Neural cell (in vitro differentiated cells): ENCODE measurements around the gene PLET1. TPM values are rescaled to one million over a fixed set of nuclear protein-coding genes. Genes with fewer than 3 reads are reported as not detected.

Experiments used
- H2AFZ ChIP-seq: fragments of 200-600, 300-800 bp; sonication (generic), shearing (Covaris generic); 2 replicates; pipeline ENCODE4 v1.6.0; 2014; ENCODE audit warnings: low read depth, mild to moderate bottlenecking, antibody characterized with exemption, low read length, moderate library complexity
- H3F3A ChIP-seq: fragments of 200-600 bp; shearing (Covaris generic); 2 replicates; pipeline ENCODE4 v1.6.1; 2016; ENCODE audit warnings: mild to moderate bottlenecking, moderate library complexity, mixed read lengths, antibody characterized with exemption, low read length; ENCODE audit not compliant: insufficient read depth, poor library complexity, severe bottlenecking
- H3K27ac ChIP-seq: fragments of 200-600, 300-800 bp; sonication (generic), shearing (Covaris generic); 2 replicates; pipeline ENCODE4 v1.5.1; 2014; ENCODE audit warnings: mild to moderate bottlenecking, low read length, moderate library complexity
- H3K27me3 ChIP-seq: fragments of 300-800, 200-600 bp; sonication (generic), shearing (Covaris generic); 2 replicates; pipeline ENCODE4 v1.6.0; 2014; ENCODE audit warnings: mild to moderate bottlenecking, low read depth, low read length, moderate library complexity; ENCODE audit not compliant: insufficient read depth
- H3K36me3 ChIP-seq: fragments of 300-800, 200-600 bp; sonication (generic), shearing (Covaris generic); 2 replicates; pipeline ENCODE4 v1.5.1; 2014; ENCODE audit warnings: mild to moderate bottlenecking, antibody characterized with exemption, low read length, moderate library complexity; ENCODE audit not compliant: insufficient read depth
- H3K4me2 ChIP-seq: fragments of 300-800, 200-600 bp; sonication (generic), shearing (Covaris generic); 2 replicates; pipeline ENCODE4 v1.6.0; 2014; ENCODE audit warnings: mild to moderate bottlenecking, low read length
- H3K4me3 ChIP-seq: fragments of 300-800, 200-600 bp; sonication (generic), shearing (Covaris generic); 2 replicates; pipeline ENCODE4 v1.5.1; 2014; ENCODE audit warnings: mild to moderate bottlenecking, low read length, moderate library complexity
- H3K79me2 ChIP-seq: fragments of 200-600 bp; shearing (Covaris generic); replicated peaks from 2 replicates; pipeline ENCODE4 v1.6.0; 2014; ENCODE audit warnings: mild to moderate bottlenecking, low read length, moderate library complexity; ENCODE audit not compliant: insufficient read depth
- H3K9ac ChIP-seq: fragments of 300-800, 200-600 bp; sonication (generic), shearing (Covaris generic); 2 replicates; pipeline ENCODE4 v1.6.1; 2016; ENCODE audit warnings: mild to moderate bottlenecking, low read length, mixed read lengths
- H3K9me2 ChIP-seq: fragments of 200-600 bp; shearing (Covaris generic); 2 replicates; pipeline ENCODE4 v1.6.1; 2016; ENCODE audit warnings: mild to moderate bottlenecking, low read length, mixed read lengths; ENCODE audit not compliant: insufficient read depth
- H3K9me3 ChIP-seq: fragments of 200-600, 300-800 bp; sonication (generic), shearing (Covaris generic); 2 replicates; pipeline ENCODE4 v1.6.1; 2016; ENCODE audit warnings: mild to moderate bottlenecking, mixed run types, low read length, moderate library complexity, mixed read lengths
- H4K20me1 ChIP-seq: fragments of 200-600 bp; shearing (Covaris generic); 2 replicates; pipeline ENCODE4 v1.6.1; 2016; ENCODE audit warnings: mild to moderate bottlenecking, mixed run types; ENCODE audit not compliant: insufficient read depth
- EP300 ChIP-seq: fragments of 450-650 bp; conservative IDR thresholded peaks from 2 replicates; pipeline ENCODE4 v1.6.1; 2014; ENCODE audit warnings: antibody characterized with exemption, mild to moderate bottlenecking, moderate library complexity; ENCODE audit not compliant: poor library complexity, severe bottlenecking
- EZH2 ChIP-seq: fragments of 200-600, 300-800 bp; shearing (Covaris generic), sonication (generic); IDR thresholded peaks from 2 replicates; pipeline ENCODE4 v1.6.1; 2014; ENCODE audit warnings: antibody characterized with exemption, low read length, borderline replicate concordance, mild to moderate bottlenecking; ENCODE audit not compliant: insufficient read depth, poor library complexity, severe bottlenecking
- MXI1 ChIP-seq: fragments of 450-650 bp; conservative IDR thresholded peaks from 2 replicates; pipeline ENCODE4 v1.6.1; 2014; ENCODE audit warnings: antibody characterized with exemption, mild to moderate bottlenecking; ENCODE audit not compliant: poor library complexity, severe bottlenecking
- POLR2AphosphoS5 ChIP-seq: IDR thresholded peaks from 2 replicates; pipeline ENCODE4 v1.6.1; 2012
- RAD21 ChIP-seq: fragments of 450-650 bp; conservative IDR thresholded peaks from 2 replicates; pipeline ENCODE4 v1.6.1; 2014; ENCODE audit warnings: antibody characterized with exemption, mild to moderate bottlenecking, moderate library complexity
- REST ChIP-seq: IDR thresholded peaks from 2 replicates; pipeline ENCODE4 v1.6.1; 2012; ENCODE audit warnings: borderline replicate concordance
- SMC3 ChIP-seq: fragments of 450-650 bp; conservative IDR thresholded peaks from 2 replicates; pipeline ENCODE4 v1.6.1; 2014; ENCODE audit warnings: antibody characterized with exemption, mild to moderate bottlenecking, moderate library complexity; ENCODE audit not compliant: poor library complexity
- TAF1 ChIP-seq: IDR thresholded peaks from 2 replicates; pipeline ENCODE4 v1.6.1; 2012; ENCODE audit warnings: low read depth
- polyA plus RNA-seq: library from polyadenylated mRNA; depleted of rRNA; stranded (reverse); fragments of >200 nt; gene quantifications from 2 replicates; pipeline ENCODE4 v1.2.3, GENCODE V29; 2014
- TF ChIP-seq, protein P1 (sequence below): fragments of 450-650 bp; IDR thresholded peaks from 2 replicates; pipeline ENCODE4 v1.5.1; 2014; ENCODE audit warnings: antibody characterized with exemption, mild to moderate bottlenecking, moderate library complexity; ENCODE audit not compliant: poor library complexity, severe bottlenecking

The PLET1 gene
- polyA plus RNA-seq, 1 donor from 2014 or later, result not detected

DNA sequence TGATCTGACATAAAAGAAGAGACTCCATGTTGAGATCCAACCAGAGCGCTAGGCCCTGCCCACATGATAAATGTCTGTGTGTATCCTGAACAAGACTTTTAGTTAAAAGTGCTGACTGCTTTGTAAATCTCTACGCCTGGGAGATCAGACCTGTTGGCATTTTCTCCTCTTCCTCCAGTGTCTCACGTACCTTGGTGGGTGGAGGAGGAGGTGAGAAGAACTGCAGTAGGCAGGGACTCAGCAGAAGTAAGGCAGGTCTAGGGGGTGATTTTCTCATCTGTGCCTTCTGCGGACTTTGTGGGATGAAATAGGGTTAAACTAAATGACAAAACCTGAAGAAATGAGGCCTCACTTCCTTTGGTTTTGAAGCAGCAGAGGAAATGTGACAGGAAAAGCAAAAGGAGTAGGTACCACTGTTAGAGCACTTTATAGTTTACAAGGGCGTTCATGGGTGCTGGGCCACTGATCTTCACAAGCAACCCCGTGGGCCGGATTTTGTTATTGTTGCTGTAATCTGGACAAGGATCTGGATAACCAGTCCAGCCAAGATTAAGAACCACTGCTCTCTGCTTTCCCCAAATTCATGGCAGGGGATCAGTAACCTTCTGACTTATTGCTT is 36.7 kb upstream of the PLET1 start:
- no peak overlapping the region for H2AFZ ChIP-seq
- TF ChIP-seq EZH2, result no peak
- no peak for TF ChIP-seq RAD21
- TF ChIP-seq EP300, result no peak
- TF ChIP-seq, protein P1, sequence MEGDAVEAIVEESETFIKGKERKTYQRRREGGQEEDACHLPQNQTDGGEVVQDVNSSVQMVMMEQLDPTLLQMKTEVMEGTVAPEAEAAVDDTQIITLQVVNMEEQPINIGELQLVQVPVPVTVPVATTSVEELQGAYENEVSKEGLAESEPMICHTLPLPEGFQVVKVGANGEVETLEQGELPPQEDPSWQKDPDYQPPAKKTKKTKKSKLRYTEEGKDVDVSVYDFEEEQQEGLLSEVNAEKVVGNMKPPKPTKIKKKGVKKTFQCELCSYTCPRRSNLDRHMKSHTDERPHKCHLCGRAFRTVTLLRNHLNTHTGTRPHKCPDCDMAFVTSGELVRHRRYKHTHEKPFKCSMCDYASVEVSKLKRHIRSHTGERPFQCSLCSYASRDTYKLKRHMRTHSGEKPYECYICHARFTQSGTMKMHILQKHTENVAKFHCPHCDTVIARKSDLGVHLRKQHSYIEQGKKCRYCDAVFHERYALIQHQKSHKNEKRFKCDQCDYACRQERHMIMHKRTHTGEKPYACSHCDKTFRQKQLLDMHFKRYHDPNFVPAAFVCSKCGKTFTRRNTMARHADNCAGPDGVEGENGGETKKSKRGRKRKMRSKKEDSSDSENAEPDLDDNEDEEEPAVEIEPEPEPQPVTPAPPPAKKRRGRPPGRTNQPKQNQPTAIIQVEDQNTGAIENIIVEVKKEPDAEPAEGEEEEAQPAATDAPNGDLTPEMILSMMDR, result no peak
- no peak for TF ChIP-seq TAF1
- no peak for TF ChIP-seq REST
- no peak for TF ChIP-seq POLR2AphosphoS5
- no peak for TF ChIP-seq MXI1
- TF ChIP-seq SMC3, result no peak
- no peaks in the 10 kb centered on the region for H3K9me3 ChIP-seq
- H3K9ac ChIP-seq, result no peak overlapping the region
- no peaks in the 10 kb centered on the region for H4K20me1 ChIP-seq
- H3K27ac ChIP-seq, result no peak overlapping the region
- no peak overlapping the region for H3K4me3 ChIP-seq
- no peak overlapping the region for H3K4me2 ChIP-seq
- H3K9me2 ChIP-seq, result no peaks in the 10 kb centered on the region
- no peaks in the 10 kb centered on the region for H3F3A ChIP-seq
- H3K27me3 ChIP-seq, result no peaks in the 10 kb centered on the region
- no peaks in the 10 kb centered on the region for H3K79me2 ChIP-seq
- H3K36me3 ChIP-seq, result no peaks in the 10 kb centered on the region

DNA sequence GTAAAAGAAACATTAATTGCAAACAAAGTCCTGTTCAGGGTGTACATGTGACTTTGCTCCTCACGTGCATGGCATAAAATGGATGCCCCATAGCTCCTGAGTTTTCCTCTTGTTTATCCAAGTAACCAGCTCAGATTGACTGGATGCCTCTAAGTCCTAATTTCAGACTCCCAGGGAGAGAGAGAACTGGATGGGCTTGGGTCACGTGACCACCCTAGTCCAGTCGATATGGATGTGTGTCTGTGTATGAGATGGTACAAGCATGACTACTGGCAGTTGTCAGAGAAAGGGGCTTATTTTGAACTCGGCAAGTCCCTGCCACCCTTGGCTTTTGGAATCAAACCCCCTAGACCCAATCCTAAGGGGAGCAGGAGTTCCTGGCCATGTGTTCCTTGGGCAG is 35.4 kb upstream of the PLET1 start:
- H3K9me2 ChIP-seq, result no peaks in the 10 kb centered on the region
- no peaks in the 10 kb centered on the region for H3K9me3 ChIP-seq
- no peaks in the 10 kb centered on the region for H3K36me3 ChIP-seq
- H3K79me2 ChIP-seq, result no peaks in the 10 kb centered on the region
- H4K20me1 ChIP-seq, result no peaks in the 10 kb centered on the region
- no peak overlapping the region for H3K4me3 ChIP-seq
- no peaks in the 10 kb centered on the region for H3K27me3 ChIP-seq
- TF ChIP-seq EZH2, result no peak
- no peak overlapping the region for H3K27ac ChIP-seq
- H2AFZ ChIP-seq, result no peak overlapping the region
- no peak overlapping the region for H3K9ac ChIP-seq
- H3F3A ChIP-seq, result no peaks in the 10 kb centered on the region
- no peak overlapping the region for H3K4me2 ChIP-seq
